Stromal cell of bone marrow (primary cell): ENCODE measurements around the gene AGRN.
"Not testable (repeated sequence)": the region's sequence is repeated elsewhere in the genome, so short reads cannot be mapped to it uniquely, and the experiment has no call there.

Source experiments
- DNase-seq: peaks from one replicate; pipeline ENCODE4 v3.0.0-alpha.2; 2012; ENCODE audit warnings: low read depth

Gene AGRN

DNA sequence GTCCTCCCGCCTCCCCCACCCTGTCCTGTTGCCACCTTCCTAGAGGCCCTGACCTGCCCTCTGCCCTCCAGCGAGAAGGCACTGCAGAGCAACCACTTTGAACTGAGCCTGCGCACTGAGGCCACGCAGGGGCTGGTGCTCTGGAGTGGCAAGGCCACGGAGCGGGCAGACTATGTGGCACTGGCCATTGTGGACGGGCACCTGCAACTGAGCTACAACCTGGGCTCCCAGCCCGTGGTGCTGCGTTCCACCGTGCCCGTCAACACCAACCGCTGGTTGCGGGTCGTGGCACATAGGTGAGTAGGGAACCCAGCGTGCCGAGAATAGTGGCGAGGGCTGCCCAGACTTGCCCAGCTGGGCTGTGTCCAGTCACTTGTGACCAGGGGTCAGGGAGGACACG, 33.8 kb downstream of the AGRN start:
- no peak for DNase-seq

DNA sequence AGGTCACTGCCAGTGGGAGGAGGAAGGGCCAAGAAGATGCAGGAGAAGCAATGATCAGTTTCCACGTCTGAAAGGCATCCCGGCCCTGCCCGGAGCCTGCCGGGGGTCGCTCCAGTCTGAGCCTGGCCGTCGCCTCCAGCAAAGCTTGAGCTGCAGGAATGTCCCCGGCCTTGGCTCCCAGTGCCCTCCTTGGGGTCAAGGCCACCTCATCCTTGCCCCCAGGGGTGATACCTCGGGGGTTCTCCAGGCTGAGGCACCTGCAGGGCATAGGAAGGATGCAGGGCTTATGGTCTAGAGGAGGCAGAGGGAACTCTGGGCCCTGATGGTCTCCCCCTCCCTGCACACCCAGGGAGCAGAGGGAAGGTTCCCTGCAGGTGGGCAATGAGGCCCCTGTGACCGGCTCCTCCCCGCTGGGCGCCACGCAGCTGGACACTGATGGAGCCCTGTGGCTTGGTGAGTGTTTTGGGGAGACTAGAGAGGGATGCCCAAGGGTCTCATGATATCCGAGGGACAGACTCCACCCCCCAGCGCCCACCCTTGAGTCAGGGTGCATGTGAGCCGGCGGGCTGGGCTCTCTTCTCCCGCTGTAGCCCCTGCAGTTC, 34.3 kb downstream of the AGRN start:
- no peak for DNase-seq

DNA sequence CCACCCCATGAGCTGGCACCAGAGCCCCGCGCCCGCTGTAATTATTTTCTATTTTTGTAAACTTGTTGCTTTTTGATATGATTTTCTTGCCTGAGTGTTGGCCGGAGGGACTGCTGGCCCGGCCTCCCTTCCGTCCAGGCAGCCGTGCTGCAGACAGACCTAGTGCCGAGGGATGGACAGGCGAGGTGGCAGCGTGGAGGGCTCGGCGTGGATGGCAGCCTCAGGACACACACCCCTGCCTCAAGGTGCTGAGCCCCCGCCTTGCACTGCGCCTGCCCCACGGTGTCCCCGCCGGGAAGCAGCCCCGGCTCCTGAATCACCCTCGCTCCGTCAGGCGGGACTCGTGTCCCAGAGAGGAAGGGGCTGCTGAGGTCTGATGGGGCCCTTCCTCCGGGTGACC, 35.1 kb downstream of the AGRN start:
- DNase-seq, result no peak

DNA sequence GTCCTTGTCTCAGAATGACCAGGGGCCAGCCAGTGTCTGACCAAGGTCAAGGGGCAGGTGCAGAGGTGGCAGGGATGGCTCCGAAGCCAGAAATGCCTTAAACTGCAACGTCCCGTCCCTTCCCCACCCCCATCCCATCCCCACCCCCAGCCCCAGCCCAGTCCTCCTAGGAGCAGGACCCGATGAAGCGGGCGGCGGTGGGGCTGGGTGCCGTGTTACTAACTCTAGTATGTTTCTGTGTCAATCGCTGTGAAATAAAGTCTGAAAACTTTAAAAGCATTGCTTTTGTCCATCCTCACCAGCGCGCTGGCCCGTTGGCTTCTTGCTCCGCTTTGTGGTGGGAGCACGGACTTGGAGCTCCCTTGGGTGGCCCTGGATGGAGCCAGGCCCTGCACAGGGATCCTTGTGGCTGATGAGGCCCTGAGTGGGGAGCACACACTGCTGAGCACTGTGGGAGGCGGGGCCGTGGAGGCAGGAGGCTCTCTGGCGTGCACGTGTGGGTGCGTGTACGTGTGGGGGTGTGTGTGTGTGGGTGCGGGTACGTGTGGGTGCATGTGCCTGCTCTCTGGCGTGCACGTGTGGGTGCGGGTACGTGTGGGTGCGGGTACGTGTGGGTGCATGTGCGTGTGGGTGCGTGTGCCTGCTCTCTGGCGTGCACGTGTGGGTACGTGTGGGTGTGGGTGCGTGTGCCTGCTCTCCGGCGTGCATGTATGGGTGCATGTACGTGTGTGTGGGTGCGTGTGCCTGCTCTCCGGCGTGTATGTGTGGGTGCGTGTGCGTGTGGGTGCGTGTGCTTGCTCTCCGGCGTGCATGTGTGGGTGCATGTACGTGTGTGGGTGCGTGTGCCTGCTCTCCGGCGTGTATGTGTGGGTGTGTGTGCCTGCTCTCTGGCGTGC, 36.2 kb downstream of the AGRN start:
- no peak for DNase-seq

DNA sequence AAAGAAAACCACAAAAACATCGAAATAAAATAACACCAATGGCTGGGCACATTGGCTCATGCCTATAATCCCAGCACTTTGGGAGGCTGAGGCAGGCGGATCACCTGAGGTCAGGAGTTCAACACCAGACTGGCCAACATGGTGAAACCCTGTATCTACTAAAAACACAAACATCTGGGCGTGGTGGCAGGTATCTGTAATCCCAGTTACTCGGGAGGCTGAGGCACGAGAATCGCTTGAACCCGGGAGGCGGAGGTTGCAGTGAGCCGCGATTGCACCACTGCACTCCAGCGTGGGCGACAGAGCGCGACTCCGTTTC, 37.8 kb downstream of the AGRN start:
- not testable (repeated sequence) for DNase-seq

DNA sequence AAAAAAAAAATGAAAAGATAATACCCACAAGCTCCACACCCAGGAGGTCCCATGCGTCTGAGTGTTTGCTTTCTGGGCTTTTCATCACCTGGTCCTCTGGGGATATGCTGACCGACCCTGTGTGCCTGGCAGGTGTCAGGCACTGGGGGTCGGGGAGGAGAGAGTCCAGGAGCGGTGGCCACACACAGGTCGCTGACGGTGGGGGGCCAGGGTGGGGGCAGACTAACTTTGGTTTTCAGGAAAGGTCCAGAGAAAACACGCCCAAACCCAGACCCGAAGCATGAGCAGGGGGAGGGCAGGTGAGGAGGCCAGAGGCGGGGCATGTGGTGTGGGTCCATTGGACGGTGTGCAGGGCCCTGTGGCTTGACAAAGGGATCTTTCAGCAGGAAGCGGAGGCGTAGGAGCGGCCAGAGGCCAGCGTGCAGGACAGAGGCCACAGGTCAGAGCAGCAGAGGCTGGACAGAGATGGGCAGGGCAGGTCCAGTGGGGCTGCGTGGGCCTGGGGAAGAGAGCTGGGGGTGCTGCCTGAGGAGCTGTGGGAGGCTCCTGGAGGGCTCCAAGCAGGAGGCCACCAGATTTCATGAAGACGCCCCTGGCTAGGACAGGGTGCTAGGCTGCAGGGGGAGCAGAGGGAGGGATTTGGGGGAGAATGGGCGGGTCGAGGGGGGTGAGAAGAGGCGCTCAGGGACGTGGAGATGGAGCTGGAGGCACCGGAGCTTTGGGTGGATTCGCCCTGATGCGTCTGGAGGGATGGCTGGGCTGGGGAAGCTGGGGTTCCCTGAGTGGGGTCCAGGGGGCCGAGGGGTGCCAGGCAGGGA, 38.4 kb downstream of the AGRN start:
- no peak for DNase-seq

DNA sequence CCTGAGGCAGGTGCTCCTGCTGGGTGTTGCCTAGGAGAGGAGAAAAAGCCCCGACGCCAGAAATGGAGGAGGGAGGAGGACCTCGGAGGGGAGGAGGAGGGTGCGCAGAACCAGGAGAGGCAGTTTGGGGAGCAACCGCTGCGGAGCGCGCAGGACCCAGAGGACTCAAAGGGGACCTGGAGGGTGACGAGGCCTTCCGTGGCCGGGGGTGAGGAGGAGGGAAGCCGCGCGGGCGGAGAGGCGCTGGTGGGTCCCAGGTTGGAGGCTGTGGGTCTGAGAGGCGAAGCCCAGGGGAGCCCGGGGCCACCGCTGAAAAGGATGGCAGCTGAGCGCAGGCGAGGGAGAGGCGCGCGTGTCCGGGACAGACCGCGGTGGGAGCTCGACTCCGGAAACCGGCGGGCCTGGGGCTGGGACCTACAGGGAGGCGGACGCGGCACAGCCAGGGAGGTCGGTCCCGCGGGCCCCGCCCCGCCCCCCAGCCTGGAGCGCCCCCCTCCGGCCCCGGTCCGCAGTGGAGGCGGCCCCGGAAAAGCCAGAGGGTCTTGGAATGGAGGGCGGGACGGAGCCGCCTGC, 39.1 kb downstream of the AGRN start:
- DNase-seq, result no peak

DNA sequence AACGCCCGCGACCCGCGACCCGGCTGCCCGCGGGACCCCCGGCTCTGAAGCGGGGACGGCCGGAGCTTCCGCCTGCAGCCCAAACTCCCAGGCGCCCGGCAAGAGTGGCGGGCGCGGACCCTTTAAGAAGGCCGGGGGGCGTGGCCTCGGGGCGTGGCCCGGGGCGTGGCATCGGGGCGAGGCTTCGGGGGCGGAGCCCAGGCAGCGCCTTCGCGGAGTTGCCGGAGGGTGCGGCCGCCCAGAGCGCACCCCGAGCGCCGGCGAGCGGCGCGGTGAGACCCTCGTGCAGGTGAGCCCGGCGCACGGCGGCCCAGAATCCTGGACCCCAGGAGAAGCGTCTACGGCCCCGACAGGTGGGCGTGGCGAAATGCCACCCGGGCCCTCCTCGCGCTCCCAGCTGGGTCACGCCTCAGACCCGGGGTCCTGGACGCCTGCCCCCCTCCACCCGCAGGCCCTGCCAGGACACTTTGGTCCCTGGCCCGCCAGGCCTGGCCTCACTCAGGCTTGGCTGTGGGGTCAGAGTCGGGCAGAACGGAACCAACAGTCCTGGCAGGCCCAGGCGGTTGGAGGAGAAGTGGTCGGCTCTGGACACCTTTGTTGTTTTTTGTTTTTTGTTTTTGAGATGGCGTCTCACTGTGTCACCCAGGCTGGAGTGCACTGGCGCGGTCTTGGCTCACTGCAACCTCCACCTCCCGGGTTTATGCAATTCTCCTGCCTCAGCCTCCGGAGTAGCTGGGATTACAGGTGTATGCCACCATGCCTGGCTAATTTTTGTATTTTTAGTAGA, 39.8 kb downstream of the AGRN start:
- DNase-seq, result no peak

DNA sequence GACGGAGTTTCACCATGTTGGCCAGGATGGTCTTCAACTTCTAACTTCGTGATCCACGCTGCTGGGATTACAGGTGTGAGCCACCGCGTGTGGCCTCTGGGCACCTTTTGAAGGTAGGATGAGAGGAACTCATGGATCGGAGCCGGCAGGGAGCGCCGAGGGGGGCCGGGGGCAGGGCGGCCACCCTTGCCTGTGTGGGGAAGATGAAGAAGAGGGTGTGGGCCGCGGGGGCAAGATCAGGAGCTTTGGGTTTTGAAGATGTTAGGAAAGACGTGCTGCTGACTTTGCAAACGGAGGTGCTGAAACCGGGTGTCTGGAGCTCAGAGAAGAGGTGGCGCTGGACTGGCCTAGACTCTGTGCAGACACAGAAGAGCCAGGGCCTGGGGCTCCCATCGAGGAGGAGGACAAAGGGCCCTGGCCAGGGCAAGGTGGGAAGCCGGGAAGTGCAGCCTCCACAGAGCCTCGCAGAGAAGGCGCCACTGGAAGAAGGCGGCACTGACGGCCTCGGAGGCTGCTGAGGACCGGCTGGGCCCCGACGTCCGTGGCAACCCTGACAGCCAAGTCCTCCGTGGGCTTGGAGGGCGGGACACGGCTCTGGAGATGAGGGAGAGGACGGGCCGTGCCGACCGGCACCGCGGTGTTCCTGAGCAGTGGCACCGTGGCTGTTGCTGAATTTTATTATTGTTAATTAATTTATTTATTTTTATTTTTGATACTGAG, 40.5 kb downstream of the AGRN start:
- DNase-seq, result no peak

DNA sequence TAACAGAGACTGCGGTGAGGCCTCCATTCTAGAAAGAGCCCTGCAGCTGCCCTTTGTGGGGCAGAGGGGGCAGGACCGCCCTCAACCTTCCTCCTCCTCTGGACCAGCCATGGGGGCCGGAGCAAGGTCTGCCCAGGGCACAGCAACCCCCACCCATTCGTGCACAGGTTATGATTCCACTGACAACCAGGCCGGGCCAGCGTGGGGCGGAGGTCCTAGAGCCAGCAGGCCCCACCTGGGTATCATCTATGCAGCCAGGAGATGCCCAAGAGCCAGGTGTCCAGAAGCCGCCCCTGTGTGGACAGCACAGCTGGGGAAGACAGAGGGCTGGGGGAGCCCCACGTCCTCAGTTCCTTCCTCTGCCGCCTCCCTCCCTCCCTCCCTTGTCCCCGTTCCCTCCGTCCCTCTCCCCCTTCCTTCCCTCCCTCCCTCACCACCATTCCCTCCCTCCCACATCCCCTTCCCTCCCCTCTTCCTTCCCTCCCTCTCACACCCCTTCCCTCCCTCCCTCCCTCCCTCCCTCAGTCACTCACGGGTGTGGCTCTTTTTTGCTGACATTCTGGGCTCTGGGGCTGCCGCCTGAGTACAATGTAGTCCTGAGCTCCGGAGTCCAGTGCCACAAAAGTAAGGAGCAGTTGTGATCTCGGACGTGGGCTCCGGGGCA, 41.9 kb downstream of the AGRN start:
- DNase-seq, result no peak

DNA sequence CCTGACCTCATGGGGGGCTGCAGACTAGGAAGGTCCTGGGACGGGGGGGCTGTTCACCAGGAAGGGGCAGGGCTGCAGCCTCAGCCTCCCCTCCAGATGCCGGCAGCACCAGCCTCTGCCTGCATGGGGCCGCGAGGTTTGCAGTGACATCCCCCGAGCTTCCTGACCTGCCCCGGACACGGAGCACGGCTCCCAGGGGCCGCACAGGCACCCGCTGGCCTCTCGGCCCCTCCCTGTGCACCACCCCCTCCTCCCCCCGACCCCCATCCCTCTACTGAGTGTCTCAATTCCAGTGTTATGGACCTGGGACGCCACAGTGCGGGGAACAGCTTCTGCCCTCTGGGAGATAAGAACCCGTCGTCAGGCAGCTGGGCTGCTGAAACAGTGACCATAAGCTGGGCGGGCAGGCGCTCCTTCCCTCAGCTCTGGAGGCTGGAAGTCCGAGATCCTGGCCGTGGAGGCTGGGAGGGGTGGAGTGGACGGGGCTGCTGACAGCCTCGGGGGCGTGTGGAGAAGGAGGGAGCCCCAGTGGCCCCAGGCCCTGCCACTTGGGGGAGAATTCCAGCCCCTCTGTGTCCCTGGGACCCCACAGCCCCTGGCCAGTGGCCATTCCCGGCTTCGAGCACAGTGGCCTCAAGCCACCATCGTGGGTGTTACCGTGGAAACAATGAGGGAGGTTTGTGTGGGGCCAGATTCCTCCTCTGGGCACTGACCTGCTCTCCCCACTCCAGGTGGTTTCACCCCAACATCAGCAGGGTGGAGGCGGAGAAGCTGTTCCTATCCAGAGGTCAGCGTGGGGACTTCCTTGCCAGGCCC, 42.6 kb downstream of the AGRN start:
- no peak for DNase-seq

DNA sequence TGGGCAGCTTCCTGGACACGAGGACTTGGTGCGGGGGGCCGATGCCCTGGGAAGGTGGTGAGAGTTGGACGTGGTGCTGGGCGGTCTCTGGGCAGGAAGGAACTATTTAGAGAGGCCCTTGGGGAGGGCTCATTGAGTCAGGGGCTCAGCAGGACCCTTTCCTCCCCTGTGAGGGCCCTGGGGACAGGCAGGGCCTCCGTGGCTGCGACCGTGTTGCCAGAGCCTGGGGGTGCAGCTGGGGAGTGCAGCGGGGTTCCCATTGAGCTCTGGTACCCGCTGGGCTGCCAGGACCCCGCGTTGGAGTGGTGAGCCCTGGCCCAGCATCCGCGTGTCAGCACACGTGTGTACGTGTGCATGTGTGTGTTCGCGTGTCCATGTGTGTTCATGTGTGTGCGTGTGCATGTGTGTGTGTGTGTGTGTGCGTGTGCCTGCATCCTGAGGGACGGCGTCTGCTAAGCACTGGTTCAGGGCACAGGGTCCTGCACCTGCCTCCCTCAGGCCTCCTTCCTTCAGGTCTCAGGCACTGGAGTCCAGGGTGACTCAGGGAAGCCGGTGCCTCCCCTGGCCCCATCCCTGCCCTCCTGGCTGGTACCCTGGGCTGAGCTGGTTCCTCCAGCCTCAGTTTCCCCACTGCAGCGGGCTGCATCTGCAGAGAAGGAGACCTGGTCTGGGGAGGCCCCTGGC, 43.5 kb downstream of the AGRN start:
- DNase-seq, result no peak

DNA sequence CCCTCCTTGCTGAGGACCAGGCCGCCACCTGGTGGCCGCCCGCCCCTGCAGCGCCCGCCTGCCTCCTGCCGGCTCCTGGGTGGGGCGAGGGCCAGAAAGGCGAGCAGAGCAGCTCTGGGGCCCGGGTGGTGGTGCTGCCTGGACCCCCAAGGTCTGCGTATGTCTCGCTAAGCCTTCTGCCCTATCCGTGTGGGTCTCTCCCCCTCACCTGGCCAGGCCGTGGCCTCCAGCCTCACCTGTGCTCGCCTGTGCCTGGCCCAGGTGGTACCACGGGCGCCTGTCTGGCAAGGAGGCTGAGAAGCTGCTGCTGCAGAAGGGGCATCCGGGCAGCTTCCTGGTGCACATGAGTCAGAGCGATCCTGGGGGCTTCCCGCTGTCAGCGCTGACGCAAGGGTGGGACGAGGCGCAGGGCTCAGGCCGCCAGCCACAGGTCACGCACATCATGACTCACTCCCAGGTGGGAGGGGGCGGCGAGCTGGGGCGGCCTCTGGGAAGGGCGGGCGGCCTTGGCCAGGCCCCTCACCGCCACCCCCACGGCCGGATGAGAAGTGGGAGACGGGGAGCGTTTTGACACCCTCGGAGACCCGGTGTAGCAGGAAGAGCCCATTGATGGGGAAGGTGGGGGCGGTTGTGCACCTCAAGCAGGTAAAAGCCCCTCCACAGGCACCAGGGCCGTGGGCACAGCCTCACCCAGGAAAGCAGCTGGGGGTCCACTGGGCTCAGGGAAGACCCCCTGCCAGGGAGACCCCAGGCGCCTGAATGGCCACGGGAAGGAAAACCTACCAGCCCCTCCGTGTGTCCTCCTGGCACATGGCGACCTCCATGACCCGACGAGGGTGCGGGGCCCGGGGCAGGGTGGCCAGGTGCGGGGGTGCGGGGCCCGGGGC, 44.3 kb downstream of the AGRN start:
- DNase-seq, result no peak

DNA sequence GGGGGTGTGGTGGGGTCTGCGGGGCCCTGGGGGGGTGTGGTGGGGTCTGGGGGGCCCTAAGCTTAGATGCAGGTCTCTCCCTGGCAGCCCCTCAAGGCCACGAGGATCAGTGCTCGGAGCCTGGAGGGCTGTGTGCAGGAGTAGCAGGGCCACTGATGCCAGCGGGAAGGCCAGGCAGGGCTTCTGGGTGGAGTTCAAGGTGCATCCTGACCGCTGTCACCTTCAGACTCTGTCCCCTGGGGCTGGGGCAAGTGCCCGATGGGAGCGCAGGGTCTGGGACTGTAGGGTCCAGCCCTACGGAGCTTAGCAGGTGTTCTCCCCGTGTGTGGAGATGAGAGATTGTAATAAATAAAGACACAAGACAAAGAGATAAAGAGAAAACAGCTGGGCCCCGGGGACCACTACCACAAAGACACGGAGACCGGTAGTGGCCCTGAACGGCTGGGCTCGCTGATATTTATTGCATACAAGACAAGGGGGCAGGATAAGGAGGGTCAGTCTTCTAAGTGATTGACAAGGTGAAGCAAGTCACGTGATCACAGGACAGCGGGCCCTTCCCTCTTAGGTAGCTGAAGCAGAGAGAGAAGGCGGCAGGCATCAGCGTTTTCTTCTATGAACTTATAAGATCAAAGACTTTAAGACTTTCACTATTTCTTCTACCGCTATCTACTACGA, 45.5 kb downstream of the AGRN start:
- DNase-seq, result no peak

DNA sequence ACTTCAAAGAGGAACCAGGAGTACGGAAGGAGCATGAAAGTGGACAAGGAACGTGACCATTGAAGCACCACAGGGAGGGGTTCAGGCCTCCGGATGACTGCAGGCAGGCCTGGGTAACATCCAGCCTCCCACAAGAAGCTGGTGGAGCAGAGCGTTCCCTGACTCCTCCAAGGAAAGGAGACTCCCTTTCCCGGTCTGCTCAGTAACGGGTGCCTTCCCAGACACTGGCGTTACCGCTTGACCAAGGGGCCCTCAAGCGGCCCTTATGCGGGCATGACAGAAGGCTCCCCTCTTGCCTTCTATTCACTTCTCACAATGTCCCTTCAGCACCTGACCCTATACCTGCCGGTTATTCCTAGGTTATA, 46.0 kb downstream of the AGRN start:
- not testable (repeated sequence) for DNase-seq

DNA sequence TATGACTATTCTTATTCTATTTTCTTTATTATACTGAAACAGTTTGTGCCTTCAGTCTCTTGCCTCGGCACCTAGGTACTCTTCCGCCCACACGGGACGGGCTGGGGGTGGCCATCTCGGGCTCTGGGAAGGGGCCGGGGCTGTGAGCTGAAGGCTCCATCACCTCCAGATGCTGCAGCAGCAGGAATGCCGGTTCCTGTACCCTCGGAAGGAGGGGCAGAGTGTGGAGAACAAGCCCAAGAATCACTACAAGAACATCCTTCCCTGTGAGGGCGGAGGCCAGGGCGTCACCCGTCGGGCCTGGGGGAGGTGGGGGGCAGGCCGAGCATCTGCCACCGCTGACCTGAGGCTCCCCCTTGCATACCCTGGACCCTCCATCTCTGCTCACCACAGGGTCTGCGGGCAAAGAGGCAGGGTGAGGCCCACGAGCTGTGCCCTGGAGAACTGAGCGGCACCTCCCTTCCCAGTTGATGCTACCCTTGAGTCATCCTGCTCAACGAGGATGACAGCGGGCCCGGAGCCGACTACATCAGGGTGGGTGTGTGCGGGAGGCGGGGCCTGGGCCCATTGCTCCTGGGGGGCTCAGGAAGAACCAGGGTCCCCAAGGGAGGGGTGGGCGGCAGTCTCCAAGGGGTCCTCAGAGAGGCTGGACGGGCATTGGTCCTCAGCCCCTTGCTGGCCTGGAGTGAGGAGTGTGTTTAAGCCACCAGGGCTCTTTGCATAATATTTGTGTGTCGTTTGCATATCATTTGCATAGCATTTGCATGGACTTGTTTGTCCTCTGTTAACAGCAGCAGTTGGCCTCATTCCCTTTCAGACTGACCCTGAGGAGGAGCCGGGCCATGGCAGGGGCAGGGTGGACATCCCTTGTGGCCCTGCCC, 46.7 kb downstream of the AGRN start:
- DNase-seq, result no peak
